PFSK-1 (cell line): ENCODE data around the gene PRDM11.

ENCODE experiments used
- FOXP2 ChIP-seq: optimal IDR thresholded peaks from 2 replicates; pipeline ENCODE3; 2011; ENCODE audit warnings: borderline replicate concordance, control low read depth, inconsistent platforms; ENCODE audit not compliant: insufficient read depth; ENCODE audit errors: extremely low read length, extremely low read depth
- POLR2AphosphoS5 ChIP-seq: IDR thresholded peaks from 2 replicates; pipeline ENCODE4 v1.6.1; 2012; ENCODE audit warnings: low read depth, mild to moderate bottlenecking, control low read depth, low read length, moderate library complexity
- SIN3A ChIP-seq: IDR thresholded peaks from 2 replicates; pipeline ENCODE4 v1.6.1; 2012; ENCODE audit warnings: mild to moderate bottlenecking, low read length, moderate library complexity, borderline replicate concordance; ENCODE audit not compliant: insufficient read depth
- TAF1 ChIP-seq: IDR thresholded peaks from 2 replicates; pipeline ENCODE4 v1.6.1; 2012; ENCODE audit warnings: low read length, control low read depth, borderline replicate concordance; ENCODE audit not compliant: insufficient read depth
- TF ChIP-seq, protein P1 (sequence below), 2 experiments: IDR thresholded peaks; 2 replicates each; pipeline versions ENCODE4 v1.6.1 to v1.8.0; 2011 to 2012; ENCODE audit warnings: low read depth in 2 of 2, low read length in 2 of 2, control low read depth in 1 of 2, inconsistent platforms in 1 of 2, mild to moderate bottlenecking in 1 of 2, moderate library complexity in 1 of 2; ENCODE audit not compliant: insufficient read depth in 1 of 2

Gene PRDM11

DNA sequence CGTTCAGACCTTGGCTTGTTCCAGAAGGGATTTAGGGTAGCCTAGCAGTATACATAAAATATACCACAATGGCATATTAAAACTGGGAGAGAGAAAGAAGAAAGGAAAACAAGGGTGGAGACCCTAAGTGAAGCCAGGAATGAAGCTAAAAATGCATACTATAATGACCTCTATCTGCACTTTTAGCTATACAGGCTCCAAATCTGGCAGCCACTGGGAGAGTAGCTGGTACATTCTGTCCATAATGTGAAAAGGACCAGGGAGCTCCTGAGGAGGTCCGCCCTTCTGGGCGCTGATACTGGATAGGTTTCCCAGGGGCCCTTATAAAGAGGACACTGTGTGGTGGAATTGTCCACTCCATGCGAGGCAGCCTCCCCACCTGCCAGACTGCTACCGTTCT lies 42.8 kb downstream of the PRDM11 start:
- TF ChIP-seq, protein P1, sequence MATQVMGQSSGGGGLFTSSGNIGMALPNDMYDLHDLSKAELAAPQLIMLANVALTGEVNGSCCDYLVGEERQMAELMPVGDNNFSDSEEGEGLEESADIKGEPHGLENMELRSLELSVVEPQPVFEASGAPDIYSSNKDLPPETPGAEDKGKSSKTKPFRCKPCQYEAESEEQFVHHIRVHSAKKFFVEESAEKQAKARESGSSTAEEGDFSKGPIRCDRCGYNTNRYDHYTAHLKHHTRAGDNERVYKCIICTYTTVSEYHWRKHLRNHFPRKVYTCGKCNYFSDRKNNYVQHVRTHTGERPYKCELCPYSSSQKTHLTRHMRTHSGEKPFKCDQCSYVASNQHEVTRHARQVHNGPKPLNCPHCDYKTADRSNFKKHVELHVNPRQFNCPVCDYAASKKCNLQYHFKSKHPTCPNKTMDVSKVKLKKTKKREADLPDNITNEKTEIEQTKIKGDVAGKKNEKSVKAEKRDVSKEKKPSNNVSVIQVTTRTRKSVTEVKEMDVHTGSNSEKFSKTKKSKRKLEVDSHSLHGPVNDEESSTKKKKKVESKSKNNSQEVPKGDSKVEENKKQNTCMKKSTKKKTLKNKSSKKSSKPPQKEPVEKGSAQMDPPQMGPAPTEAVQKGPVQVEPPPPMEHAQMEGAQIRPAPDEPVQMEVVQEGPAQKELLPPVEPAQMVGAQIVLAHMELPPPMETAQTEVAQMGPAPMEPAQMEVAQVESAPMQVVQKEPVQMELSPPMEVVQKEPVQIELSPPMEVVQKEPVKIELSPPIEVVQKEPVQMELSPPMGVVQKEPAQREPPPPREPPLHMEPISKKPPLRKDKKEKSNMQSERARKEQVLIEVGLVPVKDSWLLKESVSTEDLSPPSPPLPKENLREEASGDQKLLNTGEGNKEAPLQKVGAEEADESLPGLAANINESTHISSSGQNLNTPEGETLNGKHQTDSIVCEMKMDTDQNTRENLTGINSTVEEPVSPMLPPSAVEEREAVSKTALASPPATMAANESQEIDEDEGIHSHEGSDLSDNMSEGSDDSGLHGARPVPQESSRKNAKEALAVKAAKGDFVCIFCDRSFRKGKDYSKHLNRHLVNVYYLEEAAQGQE (IDR thresholded peaks at IDR 0.05; ENCODE audit: insufficient read depth in 1 of 2, low read depth in 2 of 2, low read length in 2 of 2): no peak
- no peak for TF ChIP-seq POLR2AphosphoS5
- TF ChIP-seq SIN3A: no peak
- no peak for TF ChIP-seq FOXP2
- no peak for TF ChIP-seq TAF1

DNA sequence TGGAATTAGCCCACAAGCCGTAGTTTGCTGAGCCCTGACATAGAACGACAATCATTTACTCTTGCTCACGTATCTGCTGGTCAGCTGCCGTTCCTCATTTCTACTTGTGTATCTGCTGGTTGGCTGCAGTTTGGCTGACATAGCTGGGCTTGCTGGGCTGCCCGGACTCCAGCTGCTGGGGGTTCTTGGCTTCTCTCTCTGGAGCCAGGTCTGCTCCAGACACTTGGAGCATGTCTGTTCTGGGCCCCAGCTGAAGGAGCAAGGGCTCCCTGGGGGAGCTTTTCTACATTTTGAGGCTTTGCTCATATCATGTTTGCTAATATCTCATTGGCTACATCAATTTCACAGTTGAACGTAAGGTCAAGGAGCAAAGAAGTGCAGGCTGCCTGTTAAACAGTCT lies 47.3 kb downstream of the PRDM11 start:
- TF ChIP-seq, protein P1 (IDR thresholded peaks at IDR 0.05; ENCODE audit: insufficient read depth in 1 of 2, low read depth in 2 of 2, low read length in 2 of 2): no peak
- TF ChIP-seq POLR2AphosphoS5 (no peak), SIN3A (no peak), TAF1 (no peak), FOXP2 (no peak)

DNA sequence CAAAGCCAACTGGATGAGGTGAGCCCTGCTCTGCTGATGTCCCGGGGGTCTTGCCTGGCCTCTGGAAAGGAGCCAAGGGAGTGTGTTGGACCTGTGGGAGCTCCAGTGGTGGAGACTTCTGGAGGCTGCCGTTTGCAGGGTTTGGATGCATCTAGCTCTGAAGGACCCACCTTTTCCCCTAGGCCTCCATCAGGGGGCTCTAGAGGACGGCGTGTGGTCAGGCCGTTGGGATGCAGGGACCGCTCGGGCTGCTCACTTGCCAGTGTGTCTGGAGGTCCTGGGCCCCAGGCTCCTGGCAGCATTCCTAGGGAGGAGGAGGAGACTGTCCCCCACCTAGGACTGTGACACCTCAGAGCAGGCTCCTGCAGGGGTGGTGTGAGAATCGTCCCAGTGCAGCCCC lies 58.3 kb downstream of the PRDM11 start:
- TF ChIP-seq, protein P1 (IDR thresholded peaks at IDR 0.05; ENCODE audit: insufficient read depth in 1 of 2, low read depth in 2 of 2, low read length in 2 of 2): no peak
- no peak for TF ChIP-seq POLR2AphosphoS5
- no peak for TF ChIP-seq SIN3A
- no peak for TF ChIP-seq FOXP2
- no peak for TF ChIP-seq TAF1

DNA sequence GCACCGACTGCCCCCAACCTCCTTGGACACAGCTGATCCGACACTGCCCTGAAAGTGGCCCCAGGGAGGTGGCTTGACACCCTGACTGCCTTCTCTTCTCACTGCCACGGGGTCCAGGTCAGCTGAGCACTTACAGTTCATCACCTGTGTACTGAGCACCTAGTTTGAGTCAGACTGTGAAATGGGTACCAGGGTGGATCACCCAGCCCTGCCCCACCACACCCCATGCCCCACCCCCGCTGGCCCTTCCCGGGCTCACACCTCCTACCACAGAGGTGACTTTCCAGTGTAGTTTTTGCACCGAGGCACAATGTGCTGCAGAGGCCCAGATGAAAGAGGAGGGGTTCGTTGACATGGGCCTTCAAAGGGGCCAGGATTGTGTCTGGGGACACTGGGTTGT lies 59.5 kb downstream of the PRDM11 start:
- TF ChIP-seq POLR2AphosphoS5: no peak

DNA sequence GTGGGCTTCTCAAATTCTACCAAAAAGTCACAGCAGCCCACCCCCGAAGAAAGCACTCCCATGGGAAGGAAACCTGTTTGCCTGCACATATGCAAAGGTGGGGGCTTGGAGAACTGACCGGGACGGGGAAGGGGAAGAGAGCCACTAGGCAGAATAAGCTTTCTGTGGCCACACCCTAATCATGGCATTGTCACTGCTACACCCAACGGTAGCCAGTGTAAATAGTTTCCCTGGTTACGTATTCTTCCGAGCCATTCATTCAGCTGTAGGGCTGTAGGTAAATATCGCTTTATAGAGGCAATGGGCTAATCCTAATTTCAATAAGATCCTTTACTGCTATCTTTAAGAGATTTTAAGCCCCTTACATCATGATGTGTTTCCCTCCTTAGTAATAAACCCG lies 61.7 kb downstream of the PRDM11 start:
- TF ChIP-seq TAF1 (no peak), POLR2AphosphoS5 (no peak), SIN3A (no peak)

DNA sequence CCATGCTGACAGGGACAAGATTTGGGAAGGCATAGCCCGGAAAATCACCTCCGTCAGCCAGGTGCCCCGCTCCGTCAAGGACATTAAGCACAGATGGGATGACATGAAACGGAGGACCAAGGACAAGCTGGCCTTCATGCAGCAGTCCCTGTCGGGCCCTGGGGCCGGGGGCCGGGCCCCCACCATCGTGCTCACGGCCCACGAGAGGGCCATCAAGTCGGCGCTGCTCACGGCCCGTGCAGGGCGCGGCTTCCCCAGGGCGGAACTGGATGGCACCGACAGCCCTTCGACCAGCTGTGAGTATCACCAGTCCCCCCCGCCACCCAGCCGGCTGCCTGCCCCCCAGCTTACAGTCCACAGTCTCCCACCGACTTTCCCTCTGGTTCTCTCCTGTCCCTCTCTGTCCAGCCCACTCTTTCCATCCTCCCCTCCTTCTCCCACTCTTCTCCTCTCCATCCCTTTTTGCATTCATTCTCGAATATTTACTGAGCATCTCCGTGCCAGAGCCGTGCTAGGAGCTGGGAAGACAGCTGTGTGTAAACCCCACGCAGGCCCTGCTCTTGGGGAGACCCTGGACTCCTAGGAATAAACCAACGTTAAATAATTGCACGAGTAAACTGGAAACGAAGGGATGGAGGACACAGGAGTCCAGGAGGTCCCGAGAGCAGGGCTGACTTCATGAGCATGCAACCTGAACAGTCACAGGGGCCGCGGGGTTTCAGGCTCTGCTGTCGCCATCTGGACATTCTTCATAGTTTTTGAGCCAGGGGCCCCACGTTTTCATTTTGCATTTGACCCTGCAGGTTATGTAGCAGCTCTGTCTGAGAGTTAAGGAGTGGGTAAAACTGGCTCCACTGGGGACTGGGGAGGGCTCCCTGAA lies 62.8 kb downstream of the PRDM11 start:
- TF ChIP-seq SIN3A (no peak), POLR2AphosphoS5 (no peak), FOXP2 (no peak), TAF1 (no peak)
- TF ChIP-seq, protein P1 (IDR thresholded peaks at IDR 0.05; ENCODE audit: insufficient read depth in 1 of 2, low read depth in 2 of 2, low read length in 2 of 2): no peak
